T47D (cell line): Measurements from ENCODE around the gene SLC25A43.

Source experiments
- DNase-seq, 2 experiments: peaks; one replicate each; pipeline versions ENCODE4 v3.0.0 to v3.0.0-alpha.2; 2011 to 2012; ENCODE audit warnings: low read depth in 1 of 2, low spot score in 1 of 2
- JUND ChIP-seq: IDR thresholded peaks from 2 replicates; pipeline ENCODE4 v1.6.1; 2012; ENCODE audit warnings: low read depth
- in situ Hi-C: cut with HindIII; loops from 2 replicates; pipeline ENCODE4 v1.10.0; 2016; ENCODE audit warnings: low sequenced_read_pairs, low pct_unique_long_range_greater_than_20kb

The SLC25A43 gene

DNA sequence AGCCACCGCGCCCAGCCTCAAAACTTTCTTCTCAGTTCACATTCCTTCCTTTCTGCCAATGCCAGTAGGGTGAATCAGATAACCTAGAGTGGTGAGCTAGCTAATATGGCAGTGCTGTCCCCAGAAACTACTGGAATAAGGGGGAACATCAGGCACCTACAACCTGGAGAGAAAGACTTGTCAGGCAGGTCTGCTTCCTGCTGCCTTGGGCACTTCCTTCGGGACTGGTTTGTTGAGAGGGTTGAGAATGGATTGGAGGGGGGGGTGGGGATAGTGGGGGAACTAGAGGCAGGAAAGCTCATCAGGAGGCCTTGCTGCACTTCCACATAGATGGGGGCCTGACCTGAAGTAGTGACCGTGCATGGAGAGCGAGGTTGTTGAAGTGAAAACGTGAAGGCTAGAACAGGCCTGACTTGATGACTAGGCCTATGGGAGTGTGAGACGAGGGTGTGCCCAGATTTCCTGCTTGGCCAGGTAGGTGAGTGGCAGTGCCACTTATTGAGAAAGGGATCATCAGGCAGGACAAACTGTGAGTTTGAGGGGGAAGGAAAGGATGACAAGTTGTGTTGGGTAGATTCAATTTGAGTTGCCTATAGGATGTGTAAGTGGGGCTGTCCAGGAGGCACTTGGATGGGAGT is 102.5 kb downstream of the SLC25A43 start:
- no peak for TF ChIP-seq JUND
- in situ Hi-C loops = no loop called here
- DNase-seq = peak in 1 of 2 experiments; percentile 55

DNA sequence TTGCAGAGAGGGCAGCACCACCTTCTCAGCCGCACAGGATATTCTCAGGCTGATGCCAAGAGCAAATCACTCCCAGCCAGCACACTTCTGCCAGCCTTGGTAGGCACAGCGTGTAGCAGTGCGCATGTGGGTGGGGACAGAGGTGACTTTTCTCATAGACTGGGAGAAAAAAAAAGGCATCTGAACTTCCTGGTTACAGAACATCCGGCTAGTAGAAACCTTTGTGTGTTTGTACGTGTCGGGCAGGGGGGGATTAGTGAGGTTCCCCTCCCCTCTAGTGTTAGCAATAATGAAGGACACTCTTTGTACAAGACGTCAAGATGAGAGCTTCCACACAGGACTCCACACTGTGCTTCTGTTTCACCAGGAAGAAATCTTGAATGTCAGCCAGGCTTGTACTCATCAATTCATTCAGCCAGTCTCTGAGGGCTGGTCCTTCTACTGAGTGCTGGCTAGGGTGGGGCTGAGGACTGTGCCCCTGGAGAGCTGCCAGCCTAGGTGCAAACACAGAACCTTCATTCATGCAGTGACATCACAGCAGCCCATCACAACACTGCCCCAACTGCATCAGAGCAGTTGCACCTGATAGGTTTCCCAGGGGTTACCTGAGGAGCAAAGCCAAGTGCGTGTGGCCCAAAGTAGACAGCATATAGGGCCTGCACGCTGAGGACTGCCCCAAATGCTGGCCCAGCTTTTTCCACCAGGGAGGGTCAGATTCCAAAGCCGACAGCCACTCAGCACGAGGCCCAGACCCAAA is 103.8 kb downstream of the SLC25A43 start:
- no peak for DNase-seq
- TF ChIP-seq JUND = no peak
- in situ Hi-C loops = no loop called here

GRCh38 chrX:119503484-119503861 is 104.3 kb downstream of the SLC25A43 start:
- TF ChIP-seq JUND = no peak
- in situ Hi-C loops = no loop called here
- DNase-seq = peak in 1 of 2 experiments; percentile 38
